Heart left ventricle (tissue), 13 donors: ENCODE measurements around the gene KLHL29.

Experiments
- CTCF ChIP-seq, 12 donors: fragments of 200-600 bp; sonication (generic) in 4 of 12; IDR thresholded peaks; one replicate each; pipeline versions ENCODE4 v1.5.0 to v1.8.0; 2018 to 2022; ENCODE audit warnings: antibody characterized with exemption in 12 of 12, mild to moderate bottlenecking in 5 of 12
- POLR2A ChIP-seq, 2 donors: fragments of 450-650 bp; IDR thresholded peaks; one replicate each; pipeline ENCODE4 v1.6.1; 2017; ENCODE audit warnings: antibody characterized with exemption in 2 of 2, mild to moderate bottlenecking in 2 of 2, moderate library complexity in 2 of 2
- donor health status: ischemic (EF 13 %, LVEDD 7.1; RV severe dilation, severe dysfunction).
- donor health status: DM: no; HTN: yes; CAD: no.
- donor health status: DM: no; HTN: no; CAD: no.
- donor health status: ischemic (EF 25% LVEDD 6.9; RV normal size, moderate dysfunction).
- donor health status: ischemic (EF 25% LVEDD 5.7; RV mildly dilated, moderate dysfunction).
- donor health status: ischemic (EF 35%, LVEDD 5.7; RV mildly dilated, moderate dysfunction).
- donor health status: nonischemic (EF 11% LVEDD 7.7; RV severe dilation, severe dysfunction).
- donor health status: DM: yes; HTN: yes; CAD: no.
- donor health status: PGD.
- donor health status: ischemic (EF 29% LVEDD 5.4; RV normal size, mild dysfunction).
- donor health status: nonischemic (EF 23%, LVEDD 6.1; RV moderate dilation, normal function).

GRCh38 chr2:23553561-23553960 lies 168.6 kb downstream of the KLHL29 start:
- TF ChIP-seq CTCF (IDR thresholded peaks at IDR 0.05) (no peak), POLR2A (IDR thresholded peaks at IDR 0.05) (no peak)
